Loucy (cell line): Measurements from ENCODE around the gene GSS.

Source experiments
- EZH2phosphoT487 ChIP-seq: fragments of 200-600 bp; IDR thresholded peaks from 2 replicates; pipeline ENCODE4 v1.6.1; 2018; ENCODE audit warnings: antibody characterized with exemption, mild to moderate bottlenecking, moderate library complexity, borderline replicate concordance
- TF ChIP-seq, protein P1 (sequence below): fragments of 200-600 bp; sonication (generic); conservative IDR thresholded peaks from 2 replicates; pipeline ENCODE4 v1.5.1; 2014; ENCODE audit warnings: mild to moderate bottlenecking, antibody characterized with exemption, low read length

DNA sequence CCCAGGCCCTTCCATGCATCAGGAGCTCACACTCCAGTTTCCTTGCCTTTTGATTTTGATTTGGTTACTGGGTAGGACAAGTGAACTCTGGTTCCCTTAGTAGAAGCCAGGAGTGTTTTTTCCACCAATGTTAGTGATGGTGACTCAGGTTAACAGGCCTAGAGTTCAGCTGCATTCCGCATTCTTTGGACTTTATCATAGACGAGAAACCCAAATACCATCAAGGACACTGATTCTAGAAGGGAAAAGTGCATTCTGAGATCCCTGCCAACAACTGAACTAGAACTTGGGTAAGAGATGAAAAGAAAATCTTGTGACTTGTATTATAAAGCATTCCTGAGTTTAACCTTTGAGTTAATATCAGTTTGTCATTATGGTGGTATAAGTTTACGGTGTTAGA lies 8.9 kb downstream of the GSS start:
- TF ChIP-seq, protein P1, sequence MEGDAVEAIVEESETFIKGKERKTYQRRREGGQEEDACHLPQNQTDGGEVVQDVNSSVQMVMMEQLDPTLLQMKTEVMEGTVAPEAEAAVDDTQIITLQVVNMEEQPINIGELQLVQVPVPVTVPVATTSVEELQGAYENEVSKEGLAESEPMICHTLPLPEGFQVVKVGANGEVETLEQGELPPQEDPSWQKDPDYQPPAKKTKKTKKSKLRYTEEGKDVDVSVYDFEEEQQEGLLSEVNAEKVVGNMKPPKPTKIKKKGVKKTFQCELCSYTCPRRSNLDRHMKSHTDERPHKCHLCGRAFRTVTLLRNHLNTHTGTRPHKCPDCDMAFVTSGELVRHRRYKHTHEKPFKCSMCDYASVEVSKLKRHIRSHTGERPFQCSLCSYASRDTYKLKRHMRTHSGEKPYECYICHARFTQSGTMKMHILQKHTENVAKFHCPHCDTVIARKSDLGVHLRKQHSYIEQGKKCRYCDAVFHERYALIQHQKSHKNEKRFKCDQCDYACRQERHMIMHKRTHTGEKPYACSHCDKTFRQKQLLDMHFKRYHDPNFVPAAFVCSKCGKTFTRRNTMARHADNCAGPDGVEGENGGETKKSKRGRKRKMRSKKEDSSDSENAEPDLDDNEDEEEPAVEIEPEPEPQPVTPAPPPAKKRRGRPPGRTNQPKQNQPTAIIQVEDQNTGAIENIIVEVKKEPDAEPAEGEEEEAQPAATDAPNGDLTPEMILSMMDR = no peak
- TF ChIP-seq EZH2phosphoT487 = no peak
